G401 (cell line): ENCODE data around the gene OR6S1. TPM values are rescaled to one million over a fixed set of nuclear protein-coding genes. Genes with fewer than 3 reads are reported as not detected.
"Not testable (repeated sequence)": the region's sequence is repeated elsewhere in the genome, so short reads cannot be mapped to it uniquely, and the experiment has no call there.

Experiments used
- DNase-seq: peaks from one replicate; pipeline ENCODE4 v3.0.0-alpha.2; 2015; ENCODE audit warnings: low spot score
- in situ Hi-C: cut with HindIII; loops from 2 replicates; pipeline ENCODE4 v1.10.0; 2016; ENCODE audit warnings: low sequenced_read_pairs, mixed read lengths
- total RNA-seq: library from RNA; depleted of rRNA; stranded (reverse); fragments of >200 nt; shearing (Covaris generic); gene quantifications from 2 replicates; pipeline ENCODE4 v1.2.3, GENCODE V29; 2014

Gene OR6S1
- total RNA-seq, 1 experiment from 2014 or later: not detected

- peak; percentile 31 for DNase-seq
- in situ Hi-C loops: no loop called here
These were observed 27.3 kb downstream of the OR6S1 start for GRCh38 chr14:20614038-20614840.

GRCh38 chr14:20613094-20614037 lies 28.1 kb downstream of the OR6S1 start:
- in situ Hi-C loops: no loop called here
- DNase-seq: peak; percentile 95

GRCh38 chr14:20612403-20612802 lies 29.1 kb downstream of the OR6S1 start:
- in situ Hi-C loops: no loop called here
- DNase-seq: peak; percentile 17

- in situ Hi-C loops: no loop called here
- peak; percentile 7 for DNase-seq
These were observed 30.2 kb downstream of the OR6S1 start for GRCh38 chr14:20611277-20611676.

- in situ Hi-C loops: no loop called here
- peak; percentile 89 for DNase-seq
These were observed 31.3 kb downstream of the OR6S1 start for GRCh38 chr14:20610002-20610765.

GRCh38 chr14:20609215-20610001 lies 32.1 kb downstream of the OR6S1 start:
- DNase-seq: peak; percentile 89
- in situ Hi-C loops: no loop called here

GRCh38 chr14:20608383-20609110 lies 32.9 kb downstream of the OR6S1 start:
- in situ Hi-C loops: no loop called here
- no peak for DNase-seq

- DNase-seq: no peak
- in situ Hi-C loops: no loop called here
These were observed 33.9 kb downstream of the OR6S1 start for GRCh38 chr14:20607617-20608016.

GRCh38 chr14:20606902-20607242 lies 34.6 kb downstream of the OR6S1 start:
- DNase-seq: no peak
- in situ Hi-C loops: no loop called here

GRCh38 chr14:20606190-20606901 lies 35.1 kb downstream of the OR6S1 start:
- DNase-seq: peak; percentile 32
- in situ Hi-C loops: no loop called here

- in situ Hi-C loops: no loop called here
- DNase-seq: no peak
These were observed 37.4 kb downstream of the OR6S1 start for GRCh38 chr14:20603813-20604690.

- no peak for DNase-seq
- in situ Hi-C loops: no loop called here
These were observed 38.9 kb downstream of the OR6S1 start for GRCh38 chr14:20602583-20602982.

GRCh38 chr14:20601522-20601921 lies 40.0 kb downstream of the OR6S1 start:
- in situ Hi-C loops: no loop called here
- no peak for DNase-seq

- in situ Hi-C loops: no loop called here
- no peak for DNase-seq
These were observed 44.4 kb downstream of the OR6S1 start for GRCh38 chr14:20597108-20597507.

GRCh38 chr14:20595726-20596125 lies 45.8 kb downstream of the OR6S1 start:
- in situ Hi-C loops, DNase-seq: not testable (repeated sequence)

- in situ Hi-C loops: no loop called here
- no peak for DNase-seq
These were observed 48.9 kb downstream of the OR6S1 start for GRCh38 chr14:20592574-20592973.

- in situ Hi-C loops: no loop called here
- no peak for DNase-seq
These were observed 50.3 kb downstream of the OR6S1 start, which contains the start of gene RNASE12 for GRCh38 chr14:20591235-20591634. TSS of gene RNASE12 (minus strand) at chr14:20591376. CDS start at chr14:20590723, 653 bp downstream.
